Measurements from ENCODE around the gene CLDN34.

DNA sequence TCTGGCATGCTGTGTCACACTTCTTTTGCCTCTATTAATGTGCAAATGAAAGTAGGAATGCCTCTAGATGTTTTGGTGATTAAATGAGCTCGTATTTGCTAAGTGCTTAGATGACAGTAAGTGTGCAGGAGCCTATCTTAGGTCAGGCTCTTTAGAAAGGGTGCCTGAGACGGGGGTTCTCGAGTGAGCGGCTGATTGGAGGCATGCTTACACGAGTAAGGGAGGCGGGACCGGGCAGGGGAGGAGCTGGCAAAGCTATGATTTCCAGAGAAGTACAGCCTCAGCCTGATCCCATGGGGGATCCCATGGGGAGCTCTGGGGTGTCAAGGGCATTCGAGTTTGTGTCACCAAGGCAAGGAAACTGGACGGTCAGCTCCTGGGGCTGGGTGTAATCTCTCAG lies 44.8 kb downstream of the CLDN34 start:
- TF ChIP-seq, protein P1, sequence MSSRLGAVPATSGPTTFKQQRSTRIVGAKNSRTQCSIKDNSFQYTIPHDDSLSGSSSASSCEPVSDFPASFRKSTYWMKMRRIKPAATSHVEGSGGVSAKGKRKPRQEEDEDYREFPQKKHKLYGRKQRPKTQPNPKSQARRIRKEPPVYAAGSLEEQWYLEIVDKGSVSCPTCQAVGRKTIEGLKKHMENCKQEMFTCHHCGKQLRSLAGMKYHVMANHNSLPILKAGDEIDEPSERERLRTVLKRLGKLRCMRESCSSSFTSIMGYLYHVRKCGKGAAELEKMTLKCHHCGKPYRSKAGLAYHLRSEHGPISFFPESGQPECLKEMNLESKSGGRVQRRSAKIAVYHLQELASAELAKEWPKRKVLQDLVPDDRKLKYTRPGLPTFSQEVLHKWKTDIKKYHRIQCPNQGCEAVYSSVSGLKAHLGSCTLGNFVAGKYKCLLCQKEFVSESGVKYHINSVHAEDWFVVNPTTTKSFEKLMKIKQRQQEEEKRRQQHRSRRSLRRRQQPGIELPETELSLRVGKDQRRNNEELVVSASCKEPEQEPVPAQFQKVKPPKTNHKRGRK (CRISPR knock-in tag; IDR thresholded peaks at IDR 0.05), result no peak
- TF ChIP-seq, protein P2, sequence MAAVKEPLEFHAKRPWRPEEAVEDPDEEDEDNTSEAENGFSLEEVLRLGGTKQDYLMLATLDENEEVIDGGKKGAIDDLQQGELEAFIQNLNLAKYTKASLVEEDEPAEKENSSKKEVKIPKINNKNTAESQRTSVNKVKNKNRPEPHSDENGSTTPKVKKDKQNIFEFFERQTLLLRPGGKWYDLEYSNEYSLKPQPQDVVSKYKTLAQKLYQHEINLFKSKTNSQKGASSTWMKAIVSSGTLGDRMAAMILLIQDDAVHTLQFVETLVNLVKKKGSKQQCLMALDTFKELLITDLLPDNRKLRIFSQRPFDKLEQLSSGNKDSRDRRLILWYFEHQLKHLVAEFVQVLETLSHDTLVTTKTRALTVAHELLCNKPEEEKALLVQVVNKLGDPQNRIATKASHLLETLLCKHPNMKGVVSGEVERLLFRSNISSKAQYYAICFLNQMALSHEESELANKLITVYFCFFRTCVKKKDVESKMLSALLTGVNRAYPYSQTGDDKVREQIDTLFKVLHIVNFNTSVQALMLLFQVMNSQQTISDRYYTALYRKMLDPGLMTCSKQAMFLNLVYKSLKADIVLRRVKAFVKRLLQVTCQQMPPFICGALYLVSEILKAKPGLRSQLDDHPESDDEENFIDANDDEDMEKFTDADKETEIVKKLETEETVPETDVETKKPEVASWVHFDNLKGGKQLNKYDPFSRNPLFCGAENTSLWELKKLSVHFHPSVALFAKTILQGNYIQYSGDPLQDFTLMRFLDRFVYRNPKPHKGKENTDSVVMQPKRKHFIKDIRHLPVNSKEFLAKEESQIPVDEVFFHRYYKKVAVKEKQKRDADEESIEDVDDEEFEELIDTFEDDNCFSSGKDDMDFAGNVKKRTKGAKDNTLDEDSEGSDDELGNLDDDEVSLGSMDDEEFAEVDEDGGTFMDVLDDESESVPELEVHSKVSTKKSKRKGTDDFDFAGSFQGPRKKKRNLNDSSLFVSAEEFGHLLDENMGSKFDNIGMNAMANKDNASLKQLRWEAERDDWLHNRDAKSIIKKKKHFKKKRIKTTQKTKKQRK (IDR thresholded peaks at IDR 0.05; ENCODE audit: low read length), result no peak
